Endothelial cell of umbilical vein (primary cell): ENCODE data around the gene TSPOAP1. TPM values are rescaled to one million over a fixed set of nuclear protein-coding genes. Genes with fewer than 3 reads are reported as not detected.

ENCODE experiments used
- BruUV-seq: library from RNA; stranded (reverse); fragments of 400-500 nt; replicated peaks from 2 replicates; lab custom pipeline; 2021; lab: Mats Ljungman, UMichigan
- CTCF ChIA-PET: fragments of 300-600, 350-600 bp; sonication (Branson Sonifier 250); formaldehyde crosslinking; loops from one replicate; lab custom pipeline; 2021; ENCODE audit warnings: antibody characterized with exemption, inconsistent platforms; lab: Charles Lee
- POLR2A ChIA-PET: fragments of 300-600, 350-600 bp; sonication (Branson Sonifier 250); formaldehyde crosslinking; loops from one replicate; lab custom pipeline; 2021; ENCODE audit warnings: antibody characterized with exemption, inconsistent platforms; lab: Charles Lee
- DNase-seq: peaks from one replicate; pipeline ENCODE4 v3.0.0-alpha.2; 2011; ENCODE audit warnings: low read depth, low spot score
- FAIRE-seq: peaks from 2 replicates; lab custom pipeline; 2011; peaks lifted over from hg19 to GRCh38; lab: Jason Lieb, UNC
- H2AFZ ChIP-seq: 2 replicates; pipeline ENCODE4 v1.6.0; 2012; ENCODE audit warnings: low read depth, low read length, control low read depth, inconsistent platforms
- H3K27ac ChIP-seq: 2 replicates; pipeline ENCODE4 v1.5.1; 2011; ENCODE audit warnings: low read depth, mild to moderate bottlenecking, control low read depth, low read length, moderate library complexity; ENCODE audit not compliant: insufficient read depth
- H3K27me3 ChIP-seq, 2 experiments: 2 replicates each; pipeline versions ENCODE4 v1.6.0 to v1.6.1; 2011; ENCODE audit warnings: low read length in 2 of 2, mixed read lengths in 1 of 2; ENCODE audit not compliant: control insufficient read depth in 2 of 2, insufficient read depth in 2 of 2
- H3K36me3 ChIP-seq, 2 experiments: 2 replicates in 1 of 2; 3 replicates in 1 of 2; pipeline ENCODE4 v1.5.1; 2011; ENCODE audit warnings: low read length in 2 of 2, mild to moderate bottlenecking in 1 of 2, moderate library complexity in 1 of 2; ENCODE audit not compliant: control insufficient read depth in 2 of 2, insufficient read depth in 2 of 2; ENCODE audit errors: extremely low read depth in 1 of 2
- H3K4me1 ChIP-seq: 3 replicates; pipeline ENCODE4 v1.5.1; 2011; ENCODE audit warnings: mild to moderate bottlenecking, low read length; ENCODE audit not compliant: control insufficient read depth, insufficient read depth; ENCODE audit errors: extremely low read depth
- H3K4me2 ChIP-seq: 2 replicates; pipeline ENCODE4 v1.6.1; 2011; ENCODE audit warnings: low read length, control low read depth, mixed read lengths; ENCODE audit not compliant: insufficient read depth
- H3K4me3 ChIP-seq, 3 experiments: fragments of 200-600 bp in 1 of 3; sonication (generic), shearing (Covaris generic) in 1 of 3; replicated peaks in 1 of 3; 2 replicates each; pipeline ENCODE4 v1.5.1; 2011 to 2016; ENCODE audit warnings: control low read depth in 3 of 3, low read length in 3 of 3, mild to moderate bottlenecking in 2 of 3, inconsistent platforms in 1 of 3, low read depth in 1 of 3, moderate library complexity in 1 of 3; ENCODE audit not compliant: insufficient read depth in 1 of 3
- H3K79me2 ChIP-seq: 2 replicates; pipeline ENCODE4 v1.6.0; 2012; ENCODE audit warnings: low read length, inconsistent platforms; ENCODE audit not compliant: control insufficient read depth, insufficient read depth
- H3K9ac ChIP-seq: replicated peaks from 2 replicates; pipeline ENCODE3; 2011; ENCODE audit warnings: low read length, control low read depth; ENCODE audit not compliant: insufficient read depth; ENCODE audit errors: extremely low read depth
- H3K9me1 ChIP-seq: replicated peaks from 3 replicates; pipeline ENCODE4 v1.6.0; 2011; ENCODE audit warnings: mild to moderate bottlenecking, low read length; ENCODE audit not compliant: control insufficient read depth, insufficient read depth; ENCODE audit errors: extremely low read depth
- H3K9me3 ChIP-seq: replicated peaks from 2 replicates; pipeline ENCODE4 v1.5.1; 2012; ENCODE audit warnings: low read length, inconsistent platforms; ENCODE audit not compliant: control insufficient read depth, insufficient read depth
- H4K20me1 ChIP-seq: replicated peaks from 2 replicates; pipeline ENCODE3; 2011; ENCODE audit warnings: mild to moderate bottlenecking, low read length; ENCODE audit not compliant: control insufficient read depth, insufficient read depth; ENCODE audit errors: extremely low read depth
- CTCF ChIP-seq, 2 donors: IDR thresholded peaks; 1 replicate in 1 of 2; 2 replicates in 1 of 2; pipeline ENCODE4 v1.5.1; 2011; ENCODE audit warnings: low read length in 2 of 2, mild to moderate bottlenecking in 2 of 2, moderate library complexity in 2 of 2, control low read depth in 1 of 2, inconsistent platforms in 1 of 2, low read depth in 1 of 2; ENCODE audit not compliant: insufficient read depth in 1 of 2; ENCODE audit errors: extremely low read depth in 1 of 2
- EZH2 ChIP-seq: IDR thresholded peaks from 2 replicates; pipeline ENCODE4 v1.6.1; 2012; ENCODE audit warnings: borderline replicate concordance, low read depth, mild to moderate bottlenecking, moderate library complexity, low read length, inconsistent platforms; ENCODE audit not compliant: severe bottlenecking
- FOS ChIP-seq: IDR thresholded peaks from 2 replicates; pipeline ENCODE4 v1.6.1; 2011; ENCODE audit warnings: mild to moderate bottlenecking, low read length, moderate library complexity, borderline replicate concordance; ENCODE audit not compliant: insufficient read depth
- GATA2 ChIP-seq: IDR thresholded peaks from 2 replicates; pipeline ENCODE4 v1.7.0; 2011; ENCODE audit warnings: low read depth, mild to moderate bottlenecking, moderate library complexity, mixed read lengths, low read length; ENCODE audit not compliant: insufficient read length, insufficient read depth
- JUN ChIP-seq: IDR thresholded peaks from 2 replicates; pipeline ENCODE4 v1.6.1; 2011; ENCODE audit warnings: borderline replicate concordance, low read depth; ENCODE audit not compliant: insufficient read length, insufficient read depth
- MAX ChIP-seq: IDR thresholded peaks from 2 replicates; pipeline ENCODE4 v1.6.1; 2011; ENCODE audit not compliant: insufficient read depth, insufficient read length
- MYC ChIP-seq: IDR thresholded peaks from one replicate; pipeline ENCODE4 v1.6.1; 2011; ENCODE audit warnings: mild to moderate bottlenecking, low read depth, low read length
- POLR2A ChIP-seq: IDR thresholded peaks from 2 replicates; pipeline ENCODE4 v1.6.1; 2012; ENCODE audit warnings: low read depth, mild to moderate bottlenecking, control low read depth, low read length
- POLR2AphosphoS5 ChIP-seq: IDR thresholded peaks from 2 replicates; pipeline ENCODE4 v1.6.1; 2012; ENCODE audit warnings: low read depth, mild to moderate bottlenecking, control low read depth, low read length, moderate library complexity; ENCODE audit not compliant: insufficient read depth
- dilution Hi-C: fragments of 300-500 bp; cut with MboI; formaldehyde crosslinking; loops from one replicate; pipeline ENCODE4 v1.15.0; 2019; ENCODE audit warnings: low sequenced_read_pairs; ENCODE audit not compliant: extremely low pct_ligation_motif_present
- intact Hi-C: fragments of 100-400 bp; cut with micrococcal nuclease; formaldehyde crosslinking; loops from one replicate; pipeline ENCODE4 v1.10.0; 2022
- polyA plus RNA-seq, 4 experiments: library from polyadenylated mRNA; depleted of rRNA in 3 of 4; stranded (reverse) in 3 of 4; unstranded in 1 of 4; fragments of >200 nt; gene quantifications; 2 replicates each; pipeline versions ENCODE4 v1.2.1 to v1.2.3, GENCODE V29; 2011 to 2012; ENCODE audit warnings: missing spikeins in 1 of 4
- total RNA-seq: library from RNA; stranded (reverse); gene quantifications from 2 replicates; pipeline ENCODE4 v1.2.3, GENCODE V29; 2021

TSPOAP1 gene
- total and polyA plus RNA-seq, 2 donors (not counting 3 experiments of a cell fraction or from before 2014, with no cell fraction given) = not detected

- H3K4me2 ChIP-seq = no peak overlapping the region
- H3K9me1 ChIP-seq = no peaks in the 10 kb centered on the region
- no peak for DNase-seq
- H2AFZ ChIP-seq = no peak overlapping the region
- ChIA-PET CTCF (no interaction called here), POLR2A (no interaction called here)
- H4K20me1 ChIP-seq = no peaks in the 10 kb centered on the region
- no TSS peak for BruUV-seq
- H3K36me3 ChIP-seq = peaks cover 17 to 39% of the 10 kb centered on the region in 2 experiments
- no peak for FAIRE-seq
- H3K27ac ChIP-seq = no peak overlapping the region
- no peaks in the 10 kb centered on the region for H3K9me3 ChIP-seq
- peaks cover 4% of the 10 kb centered on the region for H3K4me1 ChIP-seq
- no peak overlapping the region for H3K4me3 ChIP-seq
- dilution Hi-C loops (no loop called here), intact Hi-C loops (no loop called here)
- peaks cover 6% of the 10 kb centered on the region for H3K79me2 ChIP-seq
- no peak overlapping the region for H3K9ac ChIP-seq
- H3K27me3 ChIP-seq = no peaks in the 10 kb centered on the region
- TF ChIP-seq GATA2 (no peak), CTCF (IDR thresholded peaks at IDR 0.05; ENCODE audit: extremely low read depth in 1 of 2, insufficient read depth in 1 of 2, low read depth in 1 of 2, low read length in 2 of 2) (no peak), POLR2AphosphoS5 (no peak), MAX (no peak), EZH2 (no peak), JUN (no peak), POLR2A (no peak), MYC (no peak), FOS (no peak)
Measured at GRCh38 chr17:58348038-58348437, 19.4 kb upstream of the TSPOAP1 start.
